NCI-H1417 (cell line): ENCODE data around the gene RPL7A.

ENCODE experiments used
- DNase-seq, 3 experiments: peaks; one replicate each; lab custom pipeline; 2025; lab: John Stamatoyannopoulos, UW

RPL7A gene

DNA sequence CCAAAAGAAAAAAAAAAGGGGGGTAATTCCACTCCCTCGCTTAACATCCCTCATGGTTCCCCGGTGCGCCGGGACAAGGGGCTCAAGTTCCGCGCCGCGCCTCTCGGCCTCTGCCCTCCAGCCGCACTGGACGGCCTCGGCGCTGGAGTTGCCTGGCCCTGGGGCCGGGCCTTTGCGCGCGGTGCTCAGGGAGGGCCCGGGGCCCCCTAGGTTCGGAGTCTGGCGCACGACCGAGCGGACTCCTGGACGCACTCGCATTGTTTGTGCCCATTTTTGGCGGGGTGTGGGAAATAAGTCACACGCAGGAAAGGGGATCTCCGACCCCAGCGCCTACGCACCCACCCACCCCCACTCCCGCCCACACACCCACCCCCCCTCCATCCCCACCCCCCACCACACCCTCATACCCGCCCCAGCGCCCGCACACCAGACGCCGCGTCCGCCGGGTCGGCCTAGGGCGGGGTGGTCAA, 468 bp upstream of the RPL7A start:
- DNase-seq, result peak in 2 of 3 experiments; percentile 77 to 81

DNA sequence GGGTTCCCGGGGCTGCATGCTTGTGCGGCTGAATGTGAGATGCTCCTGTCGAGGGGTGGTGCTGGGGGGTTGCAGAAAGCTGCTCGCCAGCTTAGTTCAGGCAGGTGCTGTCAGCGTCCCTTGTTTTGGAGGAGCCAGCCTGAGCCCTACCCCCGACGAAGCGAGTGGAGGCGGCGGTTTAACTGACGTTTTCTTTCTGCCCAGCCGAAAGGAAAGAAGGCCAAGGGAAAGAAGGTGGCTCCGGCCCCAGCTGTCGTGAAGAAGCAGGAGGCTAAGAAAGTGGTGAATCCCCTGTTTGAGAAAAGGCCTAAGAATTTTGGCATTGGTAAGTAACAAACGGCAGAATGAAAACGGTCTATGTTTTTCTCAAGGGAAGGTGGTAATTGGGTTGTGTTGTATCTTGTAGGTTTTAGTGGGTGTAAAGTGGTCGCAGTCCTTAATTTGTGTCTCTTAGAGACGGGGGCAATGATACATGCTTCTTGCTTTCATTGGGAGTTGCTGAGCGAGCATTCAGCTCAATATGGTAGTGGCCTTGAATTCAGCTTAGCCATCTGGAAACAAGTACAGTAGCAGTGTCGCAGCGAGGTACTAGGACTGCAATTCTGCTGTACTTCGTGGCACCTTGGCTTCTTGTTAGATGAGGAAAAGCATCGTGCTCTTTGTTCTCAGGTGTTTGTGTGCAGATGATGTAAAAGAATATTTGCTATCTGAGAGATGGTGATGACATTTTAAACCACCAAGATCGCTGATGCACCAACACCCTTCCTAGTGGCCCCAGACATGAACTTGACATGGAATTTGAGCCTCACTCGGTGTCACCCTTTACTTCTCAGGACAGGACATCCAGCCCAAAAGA, 928 bp downstream of the RPL7A start:
- no peak for DNase-seq

DNA sequence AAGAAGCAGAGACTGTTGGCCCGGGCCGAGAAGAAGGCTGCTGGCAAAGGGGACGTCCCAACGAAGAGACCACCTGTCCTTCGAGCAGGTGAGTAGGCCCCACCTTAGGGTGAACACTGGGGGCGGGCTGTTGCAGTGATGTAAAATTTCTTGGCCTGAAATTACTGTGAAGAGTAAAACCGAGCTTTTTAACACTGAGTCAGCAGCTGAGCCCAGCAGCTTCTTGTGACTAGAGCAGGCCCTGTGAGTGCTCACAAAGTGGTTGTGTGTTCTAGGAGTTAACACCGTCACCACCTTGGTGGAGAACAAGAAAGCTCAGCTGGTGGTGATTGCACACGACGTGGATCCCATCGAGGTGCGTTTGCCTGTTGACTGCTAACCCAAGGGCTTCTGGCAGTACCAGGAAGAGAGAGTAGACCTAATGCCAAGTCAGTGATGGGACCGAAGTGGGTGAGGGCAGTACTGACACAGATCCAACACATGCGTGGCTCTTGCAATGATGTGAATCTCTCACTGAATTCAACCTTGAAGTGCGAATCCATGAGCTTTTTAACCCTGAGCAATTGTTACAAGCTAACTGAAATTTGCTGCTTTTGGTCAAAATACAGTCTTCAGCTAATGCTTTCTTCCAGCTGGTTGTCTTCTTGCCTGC, 2.1 kb downstream of the RPL7A start:
- peak in 1 of 3 experiments; percentile 20 for DNase-seq

- no peak for DNase-seq
These were observed 3.5 kb downstream of the RPL7A start for GRCh38 chr9:133351526-133351907.

DNA sequence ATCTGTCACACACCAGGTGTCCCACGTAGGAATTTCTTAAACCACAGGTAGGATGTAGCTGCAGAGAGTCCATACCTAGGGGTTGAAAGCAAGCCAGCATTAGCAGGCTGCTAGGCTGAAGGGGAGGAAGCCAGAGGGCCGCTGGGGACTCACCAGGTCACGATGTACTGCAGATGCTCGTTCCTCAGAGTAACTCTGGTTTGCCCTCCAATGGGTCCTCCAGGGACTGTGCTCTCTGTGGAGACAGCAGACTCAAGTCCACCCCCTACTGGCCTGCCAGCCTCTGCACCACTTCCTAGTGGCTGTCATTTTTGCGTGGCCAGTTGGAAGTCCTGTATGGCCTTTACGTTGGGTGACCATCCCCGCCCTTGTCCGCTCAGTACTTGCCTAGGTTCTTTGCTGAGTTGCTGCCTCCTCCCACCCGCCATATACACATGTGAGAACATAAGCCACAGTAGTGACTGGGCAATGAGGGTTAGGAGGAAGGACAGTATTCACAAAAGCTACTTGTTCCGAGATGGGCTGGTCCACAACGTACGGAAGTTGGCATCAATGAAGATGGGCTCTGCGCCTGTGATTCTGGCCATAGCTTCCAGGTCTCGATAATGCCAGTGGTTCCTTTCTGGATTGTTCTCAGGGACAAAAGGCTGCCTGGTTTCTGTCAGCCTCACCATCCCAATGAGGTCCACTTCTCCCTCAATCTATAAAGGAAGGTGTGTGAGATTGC, 4.1 kb downstream of the RPL7A start:
- DNase-seq, result peak in 1 of 3 experiments; percentile 22

DNA sequence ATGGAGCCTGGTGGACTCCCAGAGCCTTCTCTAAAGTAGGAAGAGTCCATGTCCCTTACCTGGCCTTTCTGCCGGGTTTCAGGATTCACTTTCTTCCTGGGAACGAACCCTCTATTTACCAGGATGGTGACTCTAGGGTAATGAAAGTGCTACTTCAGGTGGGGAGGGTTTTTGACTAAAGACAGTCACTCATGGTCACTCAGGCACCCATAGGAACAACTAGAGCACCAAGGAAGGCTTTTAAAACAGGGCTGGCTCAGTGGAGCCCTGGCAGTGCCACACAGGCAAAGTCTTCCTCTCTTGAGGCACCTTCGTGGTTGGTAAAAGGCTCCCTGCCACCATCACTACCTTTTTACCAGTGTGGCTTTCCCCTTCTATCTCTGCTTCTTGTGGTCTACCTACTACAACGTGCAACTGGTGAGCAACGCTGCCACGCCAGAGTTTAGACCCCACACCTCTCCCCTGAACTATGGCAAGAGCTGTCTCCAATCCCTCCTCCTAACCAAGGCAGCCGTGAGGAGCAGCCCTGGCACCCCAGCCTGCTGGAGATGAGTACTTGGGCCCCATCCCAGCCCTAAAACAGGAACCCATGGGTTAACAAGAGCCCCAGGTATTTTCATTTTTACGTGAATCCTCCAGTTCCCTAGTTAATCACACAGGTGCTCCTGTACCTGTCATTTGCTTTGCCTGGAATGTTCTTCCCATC, 4.8 kb downstream of the RPL7A start:
- DNase-seq, result no peak

DNA sequence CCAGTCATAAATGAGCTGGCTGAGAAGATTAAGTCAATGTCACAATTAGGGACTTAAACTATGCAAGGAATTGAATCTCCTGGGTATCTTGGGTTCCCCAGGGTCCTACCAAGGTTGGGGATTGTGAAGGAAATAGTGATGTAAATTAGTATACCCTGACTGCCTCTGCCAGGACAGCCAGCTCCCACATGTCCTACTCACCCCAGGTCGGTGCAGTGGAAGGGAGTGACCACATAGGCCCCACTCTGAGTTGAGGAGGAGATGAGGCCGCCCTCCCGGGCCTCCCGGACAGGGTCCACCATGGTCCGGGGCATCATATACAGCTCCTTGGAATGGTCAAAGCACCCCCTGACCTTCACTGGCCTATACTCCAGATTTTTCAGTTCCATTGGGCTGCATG, 5.5 kb downstream of the RPL7A start:
- DNase-seq, result no peak

- no peak for DNase-seq
These were observed 6.7 kb downstream of the RPL7A start for GRCh38 chr9:133354766-133355165.

DNA sequence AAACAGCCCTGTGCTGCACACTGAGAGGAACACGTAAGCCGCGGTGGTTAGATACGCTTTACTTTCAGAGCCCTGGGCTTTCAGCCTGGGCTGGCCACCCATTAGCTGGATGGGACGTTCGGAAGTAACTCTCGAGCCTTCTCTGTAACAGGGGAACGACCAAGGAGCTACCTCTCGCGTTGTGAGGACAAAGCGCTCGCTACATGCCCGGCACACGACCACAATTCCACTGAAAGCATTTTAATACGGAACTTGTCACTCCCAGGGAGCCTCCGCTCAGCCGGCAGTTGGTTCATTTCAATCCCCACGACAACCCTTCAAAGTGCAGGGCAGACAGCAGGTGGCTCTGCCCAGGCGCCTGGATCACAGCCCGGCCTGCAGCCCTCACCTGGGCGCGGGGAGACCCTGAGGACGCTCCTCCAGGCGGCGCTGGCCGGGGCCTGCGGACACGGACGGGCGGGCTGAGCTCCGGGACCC, 7.9 kb downstream of the RPL7A start:
- DNase-seq, result peak in 2 of 3 experiments; percentile 61 to 72

- DNase-seq, result peak; percentile 73 to 91 (median 90)
These were observed 8.5 kb downstream of the RPL7A start, which contains the start of the genes SURF1 and SURF2 for GRCh38 chr9:133356391-133357091. SURF1 (minus strand) TSS chr9:133356487; CDS start chr9:133356453, 34 bp downstream. SURF2 (plus strand) TSS chr9:133356550; CDS start chr9:133356593, 43 bp downstream.

- no peak for DNase-seq
These were observed 9.6 kb downstream of the RPL7A start for GRCh38 chr9:133357656-133358055.

- DNase-seq, result peak in 1 of 3 experiments; percentile 31
These were observed 11.6 kb downstream of the RPL7A start for GRCh38 chr9:133359399-133360175.

DNA sequence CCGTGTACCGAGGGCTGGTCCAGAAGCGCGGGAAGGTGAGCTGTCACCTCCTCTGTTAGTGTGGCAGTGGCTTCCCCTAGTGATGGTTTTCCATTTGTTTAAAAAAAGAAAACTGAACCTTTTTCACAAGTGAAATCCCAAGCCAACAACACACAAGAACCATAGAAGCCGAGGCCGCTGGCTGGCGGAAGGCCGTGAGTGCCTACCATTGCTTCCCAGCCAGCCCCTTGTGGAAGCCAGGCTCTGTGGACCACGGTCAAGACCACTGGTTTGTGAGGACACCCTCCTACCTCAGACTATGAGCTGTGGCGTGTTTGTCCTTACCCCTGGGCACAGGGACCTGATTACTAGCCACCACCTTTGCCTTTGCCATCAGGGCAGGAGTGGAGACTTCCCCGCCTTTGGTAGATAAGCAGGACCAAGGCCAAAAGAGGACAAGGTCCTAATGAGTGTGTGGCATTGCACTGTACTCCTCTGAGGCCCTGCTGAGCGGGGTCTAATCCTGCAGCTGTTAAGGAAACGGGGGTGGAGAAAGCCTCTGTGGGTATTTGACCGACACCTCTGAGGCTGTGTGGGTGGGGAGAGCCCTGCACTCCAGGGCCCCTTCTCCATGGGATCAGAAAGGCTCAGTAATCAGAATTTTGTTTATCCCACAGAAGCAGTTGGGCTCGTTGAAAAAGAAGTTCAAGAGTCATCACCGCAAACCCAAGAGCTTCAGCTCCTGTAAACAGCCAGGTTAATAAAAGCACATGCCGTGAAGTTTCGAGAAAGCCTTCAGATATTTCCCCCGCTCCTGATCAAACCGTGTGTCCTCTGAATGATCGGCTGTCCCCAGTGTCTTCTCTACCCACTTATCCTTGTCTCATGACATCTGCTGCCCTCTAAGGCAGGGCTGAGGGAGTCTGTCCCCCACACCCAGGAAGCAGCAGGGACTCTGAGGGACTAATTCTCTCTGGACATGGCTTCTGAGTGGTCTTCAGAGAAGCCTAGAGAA, 12.7 kb downstream of the RPL7A start:
- no peak for DNase-seq

DNA sequence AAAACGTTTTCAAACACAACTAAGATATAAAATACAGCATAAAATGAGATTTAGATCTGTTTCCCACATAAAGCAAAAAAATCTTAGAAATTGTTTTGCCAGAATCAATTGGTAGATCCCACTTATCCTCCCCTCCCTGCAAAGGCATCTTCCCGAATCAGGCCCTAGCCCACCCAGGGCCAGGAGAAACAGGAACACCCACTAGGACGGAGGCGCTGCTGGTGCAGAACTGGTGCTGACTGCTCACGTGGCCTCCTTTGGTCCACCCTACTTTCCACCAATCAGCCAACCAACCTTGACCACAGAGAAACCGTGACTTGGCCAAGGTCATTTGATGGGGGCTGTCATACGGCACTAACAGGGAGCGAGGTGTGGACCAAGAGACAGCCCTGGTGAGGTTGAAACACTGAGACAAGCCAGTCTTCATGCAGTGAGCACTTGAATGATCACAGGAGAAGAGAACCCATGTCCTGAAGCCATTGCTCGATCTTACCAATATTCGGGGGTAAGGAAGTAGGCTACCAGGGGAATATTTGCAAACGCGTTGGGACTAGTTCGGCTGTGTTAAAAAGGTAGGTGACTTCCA, 13.6 kb downstream of the RPL7A start:
- no peak for DNase-seq

DNA sequence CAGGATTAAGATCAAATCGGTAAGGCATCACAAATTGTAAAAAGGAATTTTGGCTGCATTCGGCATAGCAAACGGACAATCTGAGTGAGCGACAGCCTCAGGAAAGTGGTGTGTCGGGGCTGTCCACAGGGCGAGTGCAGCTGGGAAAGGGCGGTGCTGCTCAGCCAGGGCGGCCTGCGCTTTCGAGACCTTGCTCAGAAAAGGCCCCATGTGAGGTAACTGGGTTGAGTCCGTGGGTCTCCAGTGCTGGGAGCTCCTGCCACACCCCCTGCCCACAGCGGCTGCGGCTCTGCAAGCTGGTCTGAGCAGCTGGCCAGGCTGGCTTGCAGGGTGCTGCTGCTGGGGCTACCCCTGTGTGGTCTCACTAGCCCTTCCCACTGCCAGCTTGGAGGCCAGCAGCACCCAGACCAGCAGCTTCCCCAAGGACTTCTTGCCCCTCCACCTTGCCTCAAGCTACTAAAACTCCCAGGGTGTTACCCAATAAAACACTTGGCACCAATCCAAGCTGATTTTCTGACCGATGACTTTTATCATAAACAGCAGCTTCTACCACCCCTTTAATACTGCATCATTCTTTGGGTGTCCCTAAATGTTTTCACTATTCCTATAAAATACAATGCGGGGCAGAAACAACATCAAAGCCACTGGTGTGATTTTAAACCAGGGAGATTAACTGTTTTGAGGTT, 14.5 kb downstream of the RPL7A start:
- DNase-seq, result peak in 1 of 3 experiments; percentile 32

GRCh38 chr9:133366435-133366834, 18.4 kb downstream of the RPL7A start:
- no peak for DNase-seq

DNA sequence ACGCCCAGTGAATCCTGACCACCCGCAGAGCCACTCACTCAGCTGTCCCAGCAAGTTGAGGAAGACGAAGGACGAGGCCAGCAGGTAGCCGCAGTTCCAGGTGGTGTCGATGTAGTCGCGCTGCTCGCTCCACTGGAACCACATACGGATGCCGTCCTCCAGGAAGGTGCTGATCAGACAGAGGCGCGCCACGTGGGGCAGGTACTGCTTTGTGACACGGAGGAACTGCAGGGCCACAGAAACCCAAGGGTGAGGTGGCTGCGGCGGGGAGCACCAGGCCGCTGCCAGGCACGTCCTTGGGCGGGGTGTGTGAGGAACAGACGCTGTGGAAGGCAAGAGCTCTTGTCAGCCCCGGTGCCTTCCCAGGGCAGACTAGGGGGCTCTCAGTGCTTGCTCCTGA, 19.2 kb downstream of the RPL7A start:
- no peak for DNase-seq

DNA sequence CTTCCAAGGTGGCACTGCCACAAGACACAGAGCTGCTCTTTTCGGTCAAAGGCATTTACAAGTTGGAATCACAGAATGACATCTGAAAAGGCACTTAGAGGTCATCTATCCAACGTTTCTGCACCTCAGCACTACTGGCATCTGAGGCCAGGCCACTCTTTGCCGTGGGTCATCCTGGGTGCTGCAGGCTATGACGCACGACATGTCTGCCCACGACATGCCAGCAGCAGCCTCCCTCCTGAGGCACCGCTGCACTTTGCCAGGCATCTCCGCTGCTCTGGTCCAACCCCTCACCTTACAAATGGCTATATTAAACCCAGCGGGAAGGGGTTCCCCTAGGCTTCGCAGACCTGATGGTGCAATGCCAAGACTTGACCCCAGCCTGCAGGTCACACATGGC, 19.8 kb downstream of the RPL7A start:
- peak in 1 of 3 experiments; percentile 45 for DNase-seq
